CD4-positive, alpha-beta T cell (primary cell): Measurements from ENCODE around the gene PAOX. TPM values are rescaled to one million over a fixed set of nuclear protein-coding genes. Genes with fewer than 3 reads are reported as not detected.

ENCODE experiments used
- ATAC-seq: fragments of 200-7000 bp; cut with Tn5 transposase; one replicate; pipeline ENCODE4 v1.10.0; 2022; ENCODE audit warnings: mild to moderate bottlenecking; ENCODE audit not compliant: poor library complexity
- CTCF ChIA-PET: fragments of 350-600 bp; sonication (Branson Sonifier 250); formaldehyde crosslinking; loops from one replicate; lab custom pipeline; 2021; ENCODE audit warnings: antibody characterized with exemption, inconsistent platforms; lab: Charles Lee
- POLR2A ChIA-PET: fragments of 350-600 bp; sonication (Branson Sonifier 250); formaldehyde crosslinking; loops from one replicate; lab custom pipeline; 2021; ENCODE audit warnings: antibody characterized with exemption, inconsistent platforms; lab: Charles Lee
- DNase-seq, 14 experiments: peaks; one replicate each; pipeline ENCODE4 v3.0.0-alpha.2; 2013 to 2020; ENCODE audit warnings: mixed read lengths in 2 of 14
- H3K27ac ChIP-seq, 2 donors: one replicate each; pipeline versions ENCODE4 v1.5.1 to v1.7.0; 2013; ENCODE audit warnings: low read length in 2 of 2, low read depth in 1 of 2, mild to moderate bottlenecking in 1 of 2
- H3K27me3 ChIP-seq, 2 experiments: 1 replicate in 1 of 2; 2 replicates in 1 of 2; pipeline versions ENCODE4 v1.6.1 to v1.7.0; 2013; ENCODE audit warnings: low read length in 2 of 2, control low read depth in 1 of 2, mild to moderate bottlenecking in 1 of 2, moderate library complexity in 1 of 2; ENCODE audit not compliant: insufficient read depth in 2 of 2, control insufficient read depth in 1 of 2
- H3K36me3 ChIP-seq: one replicate; pipeline ENCODE4 v1.6.1; 2013; ENCODE audit warnings: low read length, control low read depth; ENCODE audit not compliant: insufficient read depth
- H3K4me1 ChIP-seq: one replicate; pipeline ENCODE4 v1.6.1; 2013; ENCODE audit warnings: low read length, control low read depth; ENCODE audit not compliant: insufficient read depth
- H3K4me3 ChIP-seq: one replicate; pipeline ENCODE4 v1.5.1; 2013; ENCODE audit warnings: mild to moderate bottlenecking, low read length, moderate library complexity
- H3K9me3 ChIP-seq, 2 experiments: 1 replicate in 1 of 2; 2 replicates in 1 of 2; pipeline versions ENCODE4 v1.6.1 to v1.7.0; 2013; ENCODE audit warnings: low read length in 2 of 2, mild to moderate bottlenecking in 2 of 2, control low read depth in 1 of 2, moderate library complexity in 1 of 2; ENCODE audit not compliant: control insufficient read depth in 1 of 2, insufficient read depth in 1 of 2
- H3K27ac Mint-ChIP-seq: one replicate; pipeline ENCODE4 v1.8.0; 2020; ENCODE audit warnings: mixed read lengths
- H3K27me3 Mint-ChIP-seq: one replicate; pipeline ENCODE4 v1.8.0; 2021; ENCODE audit warnings: mixed read lengths
- H3K36me3 Mint-ChIP-seq: one replicate; pipeline ENCODE4 v1.8.0; 2021; ENCODE audit warnings: low read depth, mixed read lengths
- H3K4me1 Mint-ChIP-seq: one replicate; pipeline ENCODE4 v1.8.0; 2021; ENCODE audit warnings: low read depth, mixed read lengths
- H3K4me3 Mint-ChIP-seq: one replicate; pipeline ENCODE4 v1.8.0; 2020; ENCODE audit warnings: mild to moderate bottlenecking, mixed read lengths
- H3K9me3 Mint-ChIP-seq: one replicate; pipeline ENCODE4 v1.8.0; 2020; ENCODE audit warnings: mixed read lengths
- intact Hi-C, 2 experiments: fragments of 100-400 bp; cut with DNase I in 1 of 2; cut with micrococcal nuclease in 1 of 2; formaldehyde crosslinking; loops; one replicate each; pipeline versions ENCODE4 v1.15.1 to v1.9.0; 2023 to 2025; cut with DNase I, micrococcal nuclease
- total RNA-seq, 174 experiments: library from RNA in 2 of 174; stranded (reverse) in 2 of 174; gene quantifications; one replicate each; pipeline ENCODE4 v1.2.3 and lab custom pipeline; 2021 to 2026
- TF ChIP-seq, protein P1 (sequence below): fragments of 200-600 bp; IDR thresholded peaks from one replicate; pipeline ENCODE4 v1.8.0; 2022; ENCODE audit warnings: antibody characterized with exemption, mild to moderate bottlenecking

The PAOX gene
- total RNA-seq, 2 experiments from 2014 or later, result 1.9 to 2.6 TPM

DNA sequence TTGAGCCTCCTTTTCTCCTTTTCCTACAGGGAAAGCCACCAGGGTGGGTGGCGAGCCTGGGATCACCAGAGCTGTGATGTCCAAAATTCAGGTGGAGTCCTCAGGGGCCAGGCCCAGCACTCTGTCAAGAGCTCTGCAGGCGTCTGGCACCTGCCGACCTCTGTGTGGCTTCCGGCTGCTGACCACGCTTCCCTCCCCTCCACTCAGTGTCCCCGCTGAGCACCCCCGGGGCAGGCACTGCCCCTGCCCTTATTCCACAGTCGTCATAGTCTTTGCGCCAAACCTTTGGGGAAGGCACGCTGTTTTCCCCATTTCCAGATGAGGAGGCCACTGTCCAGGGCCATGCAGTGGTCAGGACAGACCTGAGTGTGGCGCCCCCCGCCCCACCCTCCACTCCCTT lies 22.4 kb downstream of the PAOX start:
- Mint-ChIP-seq H3K4me3 (no peak overlapping the region), H3K4me1 (peaks cover 20% of the 10 kb centered on the region), H3K9me3 (no peaks in the 10 kb centered on the region), H3K36me3 (peaks cover 88% of the 10 kb centered on the region), H3K27ac (no peak overlapping the region), H3K27me3 (no peaks in the 10 kb centered on the region)
- no peak for DNase-seq
- Histone ChIP-seq H3K27me3 (no peaks in the 10 kb centered on the region), H3K27ac (no peak overlapping the region), H3K4me3 (no peak overlapping the region), H3K4me1 (peaks cover 15% of the 10 kb centered on the region), H3K9me3 (no peaks in the 10 kb centered on the region), H3K36me3 (peaks cover 75% of the 10 kb centered on the region)
- TF ChIP-seq, protein P1, sequence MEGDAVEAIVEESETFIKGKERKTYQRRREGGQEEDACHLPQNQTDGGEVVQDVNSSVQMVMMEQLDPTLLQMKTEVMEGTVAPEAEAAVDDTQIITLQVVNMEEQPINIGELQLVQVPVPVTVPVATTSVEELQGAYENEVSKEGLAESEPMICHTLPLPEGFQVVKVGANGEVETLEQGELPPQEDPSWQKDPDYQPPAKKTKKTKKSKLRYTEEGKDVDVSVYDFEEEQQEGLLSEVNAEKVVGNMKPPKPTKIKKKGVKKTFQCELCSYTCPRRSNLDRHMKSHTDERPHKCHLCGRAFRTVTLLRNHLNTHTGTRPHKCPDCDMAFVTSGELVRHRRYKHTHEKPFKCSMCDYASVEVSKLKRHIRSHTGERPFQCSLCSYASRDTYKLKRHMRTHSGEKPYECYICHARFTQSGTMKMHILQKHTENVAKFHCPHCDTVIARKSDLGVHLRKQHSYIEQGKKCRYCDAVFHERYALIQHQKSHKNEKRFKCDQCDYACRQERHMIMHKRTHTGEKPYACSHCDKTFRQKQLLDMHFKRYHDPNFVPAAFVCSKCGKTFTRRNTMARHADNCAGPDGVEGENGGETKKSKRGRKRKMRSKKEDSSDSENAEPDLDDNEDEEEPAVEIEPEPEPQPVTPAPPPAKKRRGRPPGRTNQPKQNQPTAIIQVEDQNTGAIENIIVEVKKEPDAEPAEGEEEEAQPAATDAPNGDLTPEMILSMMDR, result no peak
- no peak for ATAC-seq
- ChIA-PET POLR2A (interaction anchor here (1.0 kb wide), 1 partner anchor 20 kb away, joined by 3 read pairs; no protein-coding TSS in a partner anchor), CTCF (no interaction called here)
- intact Hi-C loops, result no loop called here

DNA sequence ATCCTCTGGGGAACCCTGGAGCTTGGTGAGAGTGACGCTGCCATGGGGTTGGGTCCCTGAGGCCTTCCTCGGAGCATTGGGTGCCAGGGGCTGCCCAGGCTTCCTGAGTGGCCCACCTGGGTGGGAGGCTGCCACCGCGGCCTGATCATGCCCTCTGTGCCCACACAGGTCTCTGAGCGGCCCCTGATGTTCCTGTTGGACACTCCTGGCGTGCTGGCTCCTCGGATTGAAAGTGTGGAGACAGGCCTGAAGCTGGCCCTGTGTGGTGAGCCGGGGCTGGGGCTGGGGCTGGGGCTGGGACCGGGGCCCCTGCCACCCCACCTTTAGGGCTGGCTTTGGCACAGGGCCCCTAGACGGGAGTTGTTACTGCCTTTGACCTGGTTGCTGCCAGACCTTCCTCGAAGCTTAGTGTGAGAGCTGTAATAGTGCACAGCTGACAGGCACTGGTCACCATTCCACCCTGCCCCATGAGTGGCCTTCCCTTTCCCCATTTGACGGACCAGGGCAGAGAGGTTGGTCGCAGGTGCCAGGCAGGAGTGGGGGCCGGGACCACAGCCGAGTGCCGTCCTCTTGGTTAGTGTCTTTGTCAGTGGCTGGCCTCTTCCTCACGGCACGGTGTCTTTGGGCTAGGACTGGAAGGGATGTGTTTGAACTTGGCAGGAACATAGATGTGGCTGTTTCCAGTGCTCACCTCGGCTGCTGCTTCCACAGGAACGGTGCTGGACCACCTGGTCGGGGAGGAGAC lies 23.1 kb downstream of the PAOX start:
- ATAC-seq, result no peak
- Mint-ChIP-seq H3K36me3 (peaks cover 88% of the 10 kb centered on the region), H3K4me3 (no peak overlapping the region), H3K4me1 (peaks cover 25% of the 10 kb centered on the region), H3K27ac (no peak overlapping the region), H3K27me3 (no peaks in the 10 kb centered on the region), H3K9me3 (no peaks in the 10 kb centered on the region)
- TF ChIP-seq, protein P1, result no peak
- DNase-seq, result no peak
- Histone ChIP-seq H3K36me3 (peaks cover 68% of the 10 kb centered on the region), H3K27me3 (no peaks in the 10 kb centered on the region), H3K4me3 (no peak overlapping the region), H3K27ac (no peak overlapping the region), H3K4me1 (peaks cover 15% of the 10 kb centered on the region), H3K9me3 (no peaks in the 10 kb centered on the region)
- intact Hi-C loops, result no loop called here
- ChIA-PET POLR2A (no interaction called here), CTCF (no interaction called here)

DNA sequence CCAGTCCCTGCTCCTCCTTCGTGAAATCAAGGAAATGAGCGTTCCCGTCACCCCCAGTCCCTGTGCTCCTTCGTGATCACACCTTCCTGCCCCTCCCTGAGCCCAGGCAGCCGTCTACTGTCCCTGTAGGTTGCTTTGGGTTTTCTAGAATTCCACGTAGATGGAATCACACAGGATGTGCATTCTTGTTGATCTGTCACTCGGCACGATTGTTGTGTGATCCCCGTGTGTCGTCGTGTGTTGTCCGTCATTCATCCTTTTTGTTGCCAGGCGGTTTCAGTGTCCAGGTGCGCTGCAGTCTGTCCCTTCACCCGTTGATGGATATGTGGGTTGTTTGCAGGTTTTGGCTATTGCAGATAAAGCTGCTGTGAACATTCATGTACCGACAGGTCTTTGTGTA lies 24.3 kb downstream of the PAOX start:
- peaks cover 15% of the 10 kb centered on the region for H3K4me1 ChIP-seq

More for the DNA sequence above, 24.3 kb downstream of the PAOX start:
- TF ChIP-seq, protein P1, result no peak
- H3K27me3 ChIP-seq, result no peaks in the 10 kb centered on the region
- no peak overlapping the region for H3K4me3 ChIP-seq
- peaks cover 88% of the 10 kb centered on the region for H3K36me3 Mint-ChIP-seq
- no peak overlapping the region for H3K4me3 Mint-ChIP-seq
- no peaks in the 10 kb centered on the region for H3K9me3 Mint-ChIP-seq
- ATAC-seq, result no peak
- no peak overlapping the region for H3K27ac Mint-ChIP-seq
- no peaks in the 10 kb centered on the region for H3K9me3 ChIP-seq
- H3K36me3 ChIP-seq, result peaks cover 60% of the 10 kb centered on the region
- no peak for DNase-seq
- intact Hi-C loops, result no loop called here
- peaks cover 33% of the 10 kb centered on the region for H3K4me1 Mint-ChIP-seq
- POLR2A ChIA-PET, result no interaction called here
- H3K27ac ChIP-seq, result no peak overlapping the region
- no peaks in the 10 kb centered on the region for H3K27me3 Mint-ChIP-seq
- CTCF ChIA-PET, result no interaction called here
